HUDEP-2 (cell line): Measurements from ENCODE around the gene ERF.

Source experiments
- DNase-seq, 76 experiments: peaks; one replicate each; lab custom pipeline; 2025; ENCODE audit not compliant: unreplicated experiment in 76 of 76; lab: John Stamatoyannopoulos, UW

ERF gene

DNA sequence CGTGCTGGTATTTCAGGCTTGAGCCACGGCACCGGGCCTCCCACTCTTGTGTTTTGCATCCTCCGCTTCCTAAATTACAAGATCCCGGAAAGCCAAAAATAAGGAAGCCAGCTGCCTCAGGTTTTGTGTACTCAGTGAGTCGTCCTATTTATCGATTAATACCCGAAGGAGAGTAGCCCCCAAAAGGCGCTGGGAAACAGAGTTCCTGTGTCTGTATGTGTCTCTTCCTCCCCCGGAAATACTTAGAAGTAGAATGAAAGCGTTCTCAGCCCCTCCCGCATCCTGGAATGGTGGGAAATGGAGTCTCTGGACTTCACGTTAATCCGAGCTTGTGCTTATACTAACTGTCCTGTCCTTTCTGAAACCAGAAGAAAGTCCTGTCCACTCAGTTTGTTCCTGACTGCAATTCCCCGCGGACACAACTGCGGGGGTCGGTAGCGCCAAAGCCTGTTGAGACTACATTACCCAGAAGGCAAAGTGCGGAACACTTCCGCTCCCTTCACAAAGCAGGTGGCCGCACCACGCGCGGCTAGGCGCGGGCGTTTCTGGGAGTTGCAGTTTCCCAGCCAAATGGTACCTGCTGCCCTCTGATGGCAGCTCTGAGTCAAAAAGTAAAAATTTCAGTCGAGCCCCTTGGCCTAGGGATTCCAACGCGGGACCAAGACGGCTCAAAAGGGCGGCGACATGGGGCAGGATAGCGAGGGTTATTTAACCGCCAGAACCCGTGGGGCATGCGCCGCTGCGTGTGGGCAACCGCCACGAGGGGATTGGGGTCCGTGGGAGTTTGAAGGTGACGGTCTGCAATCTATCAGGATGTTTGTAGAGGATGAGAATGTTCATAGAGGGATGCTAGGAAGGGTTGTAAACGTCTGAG is 10.3 kb downstream of the ERF start:
- DNase-seq = peak in 74 of 76 experiments; percentile 73 to 97 (median 94)

DNA sequence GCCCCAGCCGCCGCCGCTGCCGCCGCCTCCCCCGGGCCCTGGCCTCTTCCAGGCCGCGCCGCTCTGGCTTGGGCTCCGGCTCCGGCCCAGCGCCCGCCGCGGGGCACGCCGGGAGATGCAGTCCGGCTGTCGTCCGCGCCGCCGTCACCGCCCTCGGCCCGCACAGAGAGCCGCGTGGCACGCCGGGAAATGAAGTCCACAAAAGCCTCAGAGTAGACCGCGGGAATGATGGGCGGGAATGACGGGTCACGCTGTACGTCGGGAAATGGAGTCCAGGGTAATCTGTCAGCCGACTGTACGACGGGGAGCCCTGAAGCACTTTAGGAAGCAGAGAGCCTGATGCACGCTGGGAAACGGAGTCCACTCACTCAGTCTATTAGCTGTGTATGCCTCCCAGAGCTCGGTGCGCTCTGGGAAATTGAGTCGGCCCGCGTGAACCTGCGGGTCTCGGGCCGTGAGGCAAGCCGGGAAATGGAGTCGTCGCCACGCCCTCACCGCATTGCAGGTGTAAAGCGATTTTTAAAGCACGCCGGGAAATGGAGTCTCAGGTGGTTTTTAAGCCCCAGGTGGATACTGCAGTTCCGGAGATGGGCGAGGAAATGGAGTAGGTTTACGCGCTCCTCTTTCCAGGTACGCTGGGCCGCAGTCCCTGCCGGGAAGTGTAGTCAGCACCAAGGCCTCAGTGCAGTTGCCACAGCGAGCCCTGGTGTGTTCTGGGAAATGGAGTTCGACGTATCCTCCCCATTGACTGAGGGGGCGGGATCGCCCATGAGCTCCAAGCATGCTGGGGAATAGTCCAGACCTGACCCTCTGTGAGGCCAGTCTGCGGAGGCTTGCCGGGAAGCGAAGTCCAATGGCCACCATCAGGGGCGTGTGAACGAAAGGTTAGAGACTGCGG is 12.2 kb downstream of the ERF start, which contains the start of gene GSK3A:
TSS of gene GSK3A (minus strand) at position 91 of the 898 bp plus-strand sequence. CDS start 137 bp downstream, outside the sequence.
- peak; percentile 84 to 100 (median 98) for DNase-seq

DNA sequence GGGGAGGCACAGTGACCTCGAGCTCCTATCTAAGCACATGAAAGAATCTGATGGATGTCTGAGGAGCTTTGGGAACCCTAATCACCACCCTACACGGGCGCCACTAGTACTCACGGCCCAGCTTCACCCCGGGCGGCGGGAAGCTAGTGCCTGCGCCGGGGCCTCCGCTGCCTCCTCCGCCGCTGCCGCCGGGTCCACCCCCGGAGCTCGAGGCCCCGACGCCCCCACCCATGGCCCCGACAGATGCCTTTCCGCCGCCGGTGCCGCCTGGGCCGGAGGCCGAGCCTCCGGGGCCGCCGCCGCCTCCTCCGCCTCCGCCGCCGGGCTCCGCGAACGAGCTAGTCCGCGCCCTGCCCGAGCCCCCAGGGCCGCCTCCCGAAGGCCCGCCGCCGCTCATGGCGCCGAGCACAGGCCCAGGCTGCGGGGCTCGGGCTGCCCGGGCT is 12.8 kb downstream of the ERF start:
- peak in 6 of 76 experiments; percentile 18 to 56 (median 42) for DNase-seq

DNA sequence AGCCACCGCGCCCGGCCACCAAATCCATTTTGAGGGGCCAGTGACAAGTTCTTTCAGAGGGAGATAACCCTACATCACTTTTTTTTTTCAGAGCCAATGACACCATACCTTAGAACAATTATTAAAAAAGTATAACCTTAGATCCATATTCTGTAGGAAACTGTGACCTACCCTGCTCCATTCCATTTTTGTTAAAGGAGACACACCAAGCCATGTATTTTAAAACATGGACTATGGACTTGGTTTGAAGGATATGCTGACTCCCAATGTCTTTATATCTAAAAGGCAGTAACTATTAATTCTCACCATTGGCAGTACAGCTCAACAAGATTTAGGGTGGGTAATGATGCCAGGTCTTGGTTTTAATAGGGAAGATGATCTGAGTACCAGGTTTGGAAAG is 13.6 kb downstream of the ERF start:
- no peak for DNase-seq

DNA sequence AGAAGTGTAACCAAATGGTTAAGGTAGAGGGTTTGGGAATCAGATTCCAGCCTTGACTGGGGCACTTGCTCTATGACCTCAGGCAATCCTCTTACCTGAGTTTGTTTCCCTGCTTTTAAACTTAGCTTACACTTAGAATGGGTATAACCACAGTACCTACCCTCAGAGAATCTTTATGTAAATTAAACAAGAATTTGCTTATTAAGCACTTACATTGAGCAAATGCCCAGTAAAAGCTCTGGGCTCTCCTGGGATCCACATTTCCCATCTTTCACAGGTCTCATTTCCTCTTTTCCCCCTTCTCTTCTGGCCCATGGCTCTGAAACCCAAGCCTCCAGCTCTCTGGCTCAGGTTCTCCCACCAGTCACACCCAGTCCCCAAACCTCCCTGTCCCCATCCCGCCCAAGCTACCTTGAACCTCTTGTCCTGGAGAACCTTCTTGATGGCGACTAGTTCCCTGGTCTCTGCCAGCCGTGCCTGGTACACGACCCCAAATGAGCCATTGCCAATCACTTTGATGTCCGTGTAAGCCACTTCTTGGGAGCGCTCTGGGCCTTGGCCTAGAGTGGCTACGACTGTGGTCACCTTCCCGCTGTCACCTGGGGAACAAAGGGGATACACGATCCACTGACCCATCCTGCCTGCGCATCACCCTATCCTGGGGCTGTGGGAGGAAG is 15.2 kb downstream of the ERF start:
- no peak for DNase-seq

DNA sequence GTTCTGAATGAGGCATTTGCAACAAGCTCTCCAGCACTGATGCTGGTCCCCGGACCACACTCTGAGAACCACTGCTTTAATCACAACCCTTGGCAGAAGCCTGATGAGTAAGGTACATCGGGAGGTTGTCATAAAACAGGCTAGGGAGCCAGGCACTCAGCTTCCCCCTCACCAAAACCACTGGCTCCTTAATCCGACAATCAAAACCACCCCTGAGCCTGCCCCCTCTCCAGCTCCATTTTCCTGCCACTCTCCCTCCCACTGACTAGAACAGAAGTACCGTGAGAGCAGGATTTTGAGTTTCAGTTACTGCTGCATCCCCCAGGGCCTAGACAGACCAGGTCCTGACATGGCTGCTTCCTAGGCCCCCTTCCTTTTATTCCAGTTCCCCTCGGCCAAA is 19.7 kb downstream of the ERF start:
- DNase-seq = no peak

DNA sequence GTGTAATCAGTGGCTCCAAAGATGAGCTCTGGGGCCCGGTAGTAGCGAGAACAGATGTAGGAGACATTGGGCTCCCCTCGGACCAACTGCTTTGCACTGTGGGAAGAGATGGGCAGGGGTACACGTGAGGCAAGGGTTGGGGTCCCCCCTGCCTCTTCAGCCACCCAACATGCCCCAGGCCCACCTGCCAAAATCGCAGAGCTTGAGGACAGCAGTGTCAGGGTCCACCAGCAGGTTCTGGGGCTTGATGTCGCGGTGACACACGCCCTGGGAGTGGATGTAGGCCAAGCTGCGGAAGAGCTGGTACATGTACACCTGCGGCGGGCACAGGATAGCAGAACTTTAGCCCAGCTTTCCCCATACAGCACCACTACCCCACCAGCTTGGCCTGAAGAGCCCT is 20.6 kb downstream of the ERF start:
- DNase-seq = no peak

DNA sequence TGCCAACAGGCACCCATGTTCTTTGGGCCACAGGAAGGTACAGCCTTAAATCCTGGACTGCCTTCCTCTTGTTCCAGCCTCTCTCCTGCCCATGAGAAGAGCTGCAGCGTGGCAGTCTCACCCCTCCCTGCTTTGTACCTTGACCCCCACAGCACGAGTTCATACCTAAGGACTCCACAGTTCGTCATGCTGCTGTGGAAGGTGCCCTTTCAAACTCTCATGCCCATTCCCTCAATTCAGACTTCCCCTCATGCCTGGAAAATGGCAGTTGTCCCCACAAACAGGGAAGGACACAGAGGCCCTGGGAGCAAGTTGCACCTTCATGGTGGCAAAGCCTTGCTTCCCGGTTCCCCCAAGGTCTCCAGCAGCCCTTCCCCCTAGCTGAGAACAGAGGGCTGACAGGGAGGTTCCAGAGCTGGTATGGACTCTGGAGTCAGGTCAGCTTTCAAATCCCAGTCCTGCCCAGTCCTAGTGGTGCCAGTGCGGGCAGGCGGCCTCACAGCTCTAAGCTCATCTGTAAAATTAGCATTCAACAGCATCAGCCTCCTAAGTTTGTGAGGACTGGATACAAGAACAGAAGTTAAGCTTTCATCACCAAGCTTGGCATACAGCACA is 21.1 kb downstream of the ERF start:
- DNase-seq = no peak

DNA sequence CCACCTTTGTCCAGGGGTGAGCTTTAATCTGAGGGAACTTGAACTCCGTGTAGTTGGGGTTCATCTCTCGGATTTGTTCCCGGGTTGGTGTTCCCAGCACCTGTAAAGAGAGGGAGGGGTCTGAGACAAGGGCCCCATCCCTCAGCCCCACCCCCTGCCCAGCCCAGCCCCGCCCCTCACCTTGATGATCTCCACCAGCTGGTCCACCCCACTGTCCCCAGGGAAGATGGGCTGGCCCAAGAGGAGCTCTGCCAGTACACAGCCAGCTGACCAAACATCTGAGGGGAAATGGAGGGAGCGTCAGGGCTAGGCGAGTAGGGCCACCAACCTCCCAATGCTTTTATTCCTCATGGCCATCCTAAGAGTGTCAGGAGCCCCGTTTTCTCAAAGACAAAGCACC is 21.8 kb downstream of the ERF start:
- no peak for DNase-seq

DNA sequence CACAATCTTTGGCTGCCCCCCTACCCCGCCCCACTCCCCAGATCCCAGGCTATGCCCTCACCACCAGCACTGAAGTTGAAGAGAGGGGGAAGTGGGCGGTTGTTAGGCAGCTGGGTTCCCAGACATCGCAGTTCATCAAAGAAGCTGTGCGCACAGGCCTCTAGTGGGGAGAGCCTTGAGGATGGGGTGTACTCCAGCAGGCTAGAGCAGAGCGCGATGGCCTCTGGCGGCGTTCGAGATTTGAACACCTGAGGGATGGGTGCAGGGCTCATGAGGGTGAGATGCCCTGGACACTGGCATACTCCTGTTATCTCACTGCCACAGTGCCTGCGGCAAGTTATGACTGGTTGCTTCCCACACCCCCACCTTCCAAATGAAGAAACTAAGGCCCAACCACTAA is 22.5 kb downstream of the ERF start:
- DNase-seq = no peak

DNA sequence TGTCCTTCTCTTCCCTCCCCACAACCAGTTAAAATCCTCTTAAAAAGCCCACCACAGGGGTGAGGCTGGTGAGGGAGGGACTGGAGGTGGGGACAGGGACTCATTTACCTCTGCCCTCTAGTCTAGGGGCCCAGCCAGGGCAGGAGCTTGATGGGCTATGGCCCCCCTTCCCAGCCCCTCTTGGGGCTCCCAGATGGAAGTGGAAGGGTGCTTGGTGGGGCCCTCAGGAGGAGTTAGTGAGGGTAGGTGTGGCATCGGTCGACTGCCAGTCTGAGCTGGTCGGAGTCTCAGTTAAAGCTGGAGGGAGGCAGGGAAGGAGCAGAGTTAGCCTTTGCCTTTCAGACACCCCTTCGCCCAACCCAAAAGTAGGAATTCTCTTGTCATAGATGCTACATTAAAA is 24.4 kb downstream of the ERF start:
- no peak for DNase-seq

DNA sequence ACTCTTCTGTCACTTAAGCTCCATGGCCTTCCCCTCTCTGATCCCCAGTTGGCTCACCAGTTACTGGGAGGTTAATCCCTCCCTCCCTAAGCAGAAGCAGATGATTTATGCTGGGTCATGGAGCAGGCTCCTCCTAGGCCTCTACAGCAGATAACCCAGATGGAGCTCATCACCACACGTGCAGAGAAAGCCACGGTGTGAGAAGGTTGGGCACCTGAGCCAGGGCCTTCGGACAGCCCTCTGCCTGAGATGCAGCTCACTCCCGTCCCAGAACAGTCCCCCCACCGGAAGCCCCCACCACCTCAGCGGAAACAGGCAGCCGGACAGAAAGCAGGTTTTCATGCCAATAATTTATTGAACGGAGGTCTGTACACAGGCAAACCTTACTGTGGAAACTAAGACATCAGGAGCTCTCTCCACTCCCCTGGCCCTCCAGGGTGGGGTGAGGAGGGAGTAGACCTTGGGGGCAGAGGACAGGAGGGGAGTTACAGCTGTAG is 25.0 kb downstream of the ERF start:
- DNase-seq = peak in 64 of 76 experiments; percentile 24 to 81 (median 56)

DNA sequence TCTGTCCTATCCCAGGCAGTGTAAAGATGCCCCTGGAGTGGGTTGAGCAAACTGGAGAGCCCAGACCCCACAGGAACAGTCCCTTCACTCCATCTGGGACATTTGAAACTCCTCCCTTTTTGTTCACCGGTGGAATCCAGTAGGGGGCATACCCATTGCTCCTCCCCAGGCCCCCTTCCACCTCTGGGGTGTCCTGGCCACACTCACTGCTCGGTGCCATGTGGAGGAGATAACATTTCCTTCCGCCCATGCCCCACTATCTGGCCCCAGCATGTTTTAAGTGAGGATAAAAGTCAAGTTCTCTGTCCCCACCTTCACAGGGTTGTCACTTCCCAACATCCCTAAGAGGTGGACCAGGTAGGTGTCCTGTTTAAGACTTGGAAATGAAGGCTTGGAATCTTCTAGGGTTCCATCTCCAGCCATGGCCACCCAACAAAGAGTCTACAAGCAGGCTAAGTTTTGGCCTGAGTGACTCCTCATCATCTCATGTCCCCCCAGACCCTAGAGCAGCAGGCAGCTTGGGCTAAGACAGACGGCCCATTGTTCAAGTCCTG is 25.6 kb downstream of the ERF start:
- peak in 63 of 76 experiments; percentile 19 to 82 (median 63) for DNase-seq

DNA sequence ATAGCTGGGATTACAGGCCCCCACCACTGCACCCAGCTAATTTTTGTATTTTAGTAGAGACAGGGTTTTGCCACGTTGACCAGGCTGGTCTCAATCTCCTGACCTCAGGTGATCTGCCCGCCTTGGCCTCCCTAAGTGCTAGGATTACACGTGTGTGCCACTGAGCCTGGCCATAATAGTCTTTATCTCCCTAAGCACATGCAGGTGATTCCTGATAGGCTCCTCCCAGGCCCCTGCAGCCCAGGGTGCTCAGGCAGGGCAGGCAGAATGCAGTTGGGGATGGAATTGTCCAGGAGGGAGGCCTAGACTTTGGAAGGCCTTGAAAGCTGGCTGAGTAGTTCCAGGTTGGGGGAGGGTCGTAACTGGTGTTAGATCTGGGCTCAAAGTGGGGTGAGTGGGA is 26.3 kb downstream of the ERF start:
- peak in 15 of 76 experiments; percentile 15 to 45 (median 35) for DNase-seq

DNA sequence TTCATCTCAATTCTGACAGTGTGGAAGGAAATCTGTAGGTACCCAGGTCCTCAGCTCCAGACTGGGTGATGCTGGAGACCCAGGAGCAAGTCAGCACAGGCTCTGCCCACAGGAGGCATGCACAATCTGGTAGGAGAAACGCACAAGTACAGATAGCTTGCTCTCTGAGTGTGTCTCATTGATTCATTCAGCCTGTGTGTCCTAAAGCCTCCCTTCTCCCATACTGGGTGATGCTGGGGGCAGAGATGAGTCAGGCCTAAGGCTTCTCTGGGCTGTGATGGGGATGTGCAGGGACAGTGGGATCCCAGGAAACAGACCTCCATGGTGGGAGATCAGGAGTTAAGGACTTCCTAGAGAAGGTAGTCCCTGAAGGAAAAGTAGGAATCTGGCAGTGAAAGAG is 28.0 kb downstream of the ERF start:
- no peak for DNase-seq

DNA sequence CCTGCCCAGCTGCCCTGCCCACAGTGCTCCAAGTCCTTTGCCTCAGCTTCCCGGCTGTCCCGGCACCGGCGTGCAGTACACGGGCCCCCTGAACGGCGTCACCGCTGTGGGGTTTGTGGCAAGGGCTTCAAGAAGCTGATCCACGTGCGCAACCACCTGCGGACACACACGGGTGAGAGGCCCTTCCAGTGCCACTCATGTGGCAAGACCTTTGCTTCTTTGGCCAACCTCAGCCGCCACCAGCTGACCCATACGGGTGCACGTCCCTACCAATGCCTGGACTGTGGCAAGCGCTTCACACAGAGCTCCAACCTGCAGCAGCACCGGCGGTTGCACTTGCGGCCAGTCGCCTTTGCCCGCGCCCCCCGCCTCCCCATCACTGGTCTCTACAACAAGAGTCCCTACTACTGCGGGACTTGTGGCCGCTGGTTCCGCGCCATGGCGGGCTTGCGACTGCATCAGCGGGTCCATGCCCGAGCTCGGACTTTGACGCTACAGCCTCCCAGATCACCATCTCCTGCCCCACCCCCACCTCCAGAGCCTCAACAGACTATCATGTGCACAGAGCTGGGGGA is 29.1 kb downstream of the ERF start:
- no peak for DNase-seq

DNA sequence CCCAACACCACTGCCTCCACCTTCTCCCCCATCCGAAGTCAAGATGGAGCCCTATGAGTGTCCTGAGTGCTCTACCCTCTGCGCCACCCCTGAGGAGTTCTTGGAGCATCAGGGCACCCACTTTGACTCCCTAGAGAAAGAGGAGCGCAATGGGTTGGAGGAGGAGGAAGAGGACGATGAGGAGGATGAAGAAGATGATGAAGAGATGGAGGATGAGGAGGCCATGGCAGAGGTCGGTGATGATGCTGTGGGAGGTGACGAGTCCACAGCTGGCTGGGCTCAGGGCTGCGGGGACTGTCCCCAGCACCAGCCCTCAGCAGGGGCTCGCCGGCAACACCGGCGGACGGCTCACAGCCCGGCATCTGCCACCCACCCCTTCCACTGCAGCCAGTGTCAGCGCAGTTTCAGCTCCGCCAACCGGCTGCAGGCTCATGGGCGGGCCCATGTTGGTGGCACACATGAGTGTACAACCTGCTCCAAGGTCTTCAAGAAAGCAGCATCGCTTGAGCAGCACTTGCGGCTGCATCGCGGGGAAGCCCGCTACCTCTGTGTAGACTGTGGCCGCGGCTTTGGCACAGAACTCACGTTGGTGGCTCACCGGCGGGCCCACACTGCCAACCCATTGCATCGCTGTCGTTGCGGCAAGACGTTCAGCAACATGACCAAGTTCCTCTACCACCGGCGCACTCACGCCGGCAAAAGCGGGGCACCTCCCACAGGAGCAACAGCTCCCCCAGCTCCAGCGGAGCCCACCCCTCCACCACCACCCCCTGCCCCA is 29.8 kb downstream of the ERF start:
- no peak for DNase-seq

DNA sequence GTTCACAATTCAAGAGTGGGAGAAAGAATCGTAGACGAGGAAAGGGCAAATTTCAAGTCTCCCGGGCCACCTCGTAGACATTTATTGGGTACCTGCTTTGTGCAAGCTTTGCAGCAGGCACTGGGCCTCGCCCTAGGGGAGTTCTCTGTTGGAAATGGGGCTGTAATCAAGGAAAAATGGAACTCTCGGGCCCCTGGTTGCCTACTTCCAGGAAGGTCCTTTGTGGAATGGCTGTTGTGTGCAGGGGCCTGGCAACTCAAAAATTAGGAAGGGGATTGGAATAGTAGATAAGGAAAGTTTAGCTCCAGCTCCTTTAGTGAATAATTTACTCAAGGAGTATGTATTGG is 34.2 kb downstream of the ERF start:
- no peak for DNase-seq
